ENCODE results near the gene RHOJ. TPM values are rescaled to one million over a fixed set of nuclear protein-coding genes. Genes with fewer than 3 reads are reported as not detected.

Gene RHOJ
- total and polyA plus RNA-seq, 2 donors (not counting 1 experiment from before 2014, with no cell fraction given), result not detected

GRCh38 chr14:63286071-63286470, 81.8 kb downstream of the RHOJ start:
- H3K27me3 Mint-ChIP-seq, result peaks cover 2% of the 10 kb centered on the region
- POLR2A ChIA-PET, result no interaction called here
- no peak overlapping the region for H3K4me2 ChIP-seq (replicated peaks; ENCODE audit: low read depth, low read length, poor library complexity, severe bottlenecking)
- no CpG with 5 or more reads among the region's 2 CpGs for WGBS (ENCODE audit: insufficient coverage)
- no peaks in the 10 kb centered on the region for H3K4me1 ChIP-seq (ENCODE audit: control insufficient read depth in 2 of 2, insufficient read depth in 2 of 2, low read length in 2 of 2)
- intact Hi-C loops (cut with micrococcal nuclease), result no loop called here
- no peak overlapping the region for H3K9ac ChIP-seq (ENCODE audit: low read length)
- H3K36me3 ChIP-seq (replicated peaks in 1 of 2; ENCODE audit: control extremely low read depth in 1 of 2, control insufficient read depth in 1 of 2, extremely low read depth in 1 of 2, insufficient read depth in 2 of 2, low read length in 1 of 2), result no peaks in the 10 kb centered on the region
- CTCF ChIA-PET, result no interaction called here
- no peaks in the 10 kb centered on the region for H3K9me3 ChIP-seq (ENCODE audit: control extremely low read depth in 1 of 3, control insufficient read depth in 2 of 3, insufficient read depth in 1 of 3, low read length in 2 of 3)
- H4K20me1 ChIP-seq (ENCODE audit: control insufficient read depth, insufficient read depth, low read length, poor library complexity, severe bottlenecking), result no peaks in the 10 kb centered on the region
- H3K4me3 ChIP-seq (ENCODE audit: control extremely low read depth in 1 of 5, extremely low read depth in 1 of 5, insufficient read depth in 1 of 5, low read depth in 2 of 5, low read length in 4 of 5), result no peak overlapping the region
- no peak overlapping the region for H3K27ac Mint-ChIP-seq
- H3K27me3 ChIP-seq (replicated peaks in 1 of 4; ENCODE audit: control extremely low read depth in 1 of 4, control insufficient read depth in 3 of 4, insufficient read depth in 4 of 4, low read length in 3 of 4), result peaks cover 0 to 15% (median 9%) of the 10 kb centered on the region in 4 experiments
- no peaks in the 10 kb centered on the region for H3K79me2 ChIP-seq (ENCODE audit: control insufficient read depth, insufficient read depth, low read length)
- no peak for TF ChIP-seq CTCF (IDR thresholded peaks at IDR 0.05)
- TF ChIP-seq EZH2 (IDR thresholded peaks at IDR 0.05; ENCODE audit: borderline replicate concordance, insufficient read depth, low read depth, low read length, poor library complexity, severe bottlenecking), result no peak
- no peaks in the 10 kb centered on the region for H3K4me1 Mint-ChIP-seq
- no peak overlapping the region for H2AFZ ChIP-seq (ENCODE audit: insufficient read depth, low read depth, low read length, poor library complexity, severe bottlenecking)
- no peak for ATAC-seq (ENCODE audit: low read depth)
- H3K4me3 Mint-ChIP-seq, result no peak overlapping the region
- H3K27ac ChIP-seq (ENCODE audit: low read length in 2 of 2), result no peak overlapping the region
- H3K9me3 Mint-ChIP-seq (ENCODE audit: insufficient read depth), result no peaks in the 10 kb centered on the region
- no peak for DNase-seq

- intact Hi-C loops (cut with micrococcal nuclease), result no loop called here
- H2AFZ ChIP-seq (ENCODE audit: insufficient read depth, low read depth, low read length, poor library complexity, severe bottlenecking), result no peak overlapping the region
- H3K4me2 ChIP-seq (replicated peaks; ENCODE audit: low read depth, low read length, poor library complexity, severe bottlenecking), result no peak overlapping the region
- no peaks in the 10 kb centered on the region for H3K9me3 Mint-ChIP-seq (ENCODE audit: insufficient read depth)
- 100% methylated on average over 4 of the region's 6 CpGs for WGBS (ENCODE audit: insufficient coverage)
- H3K4me1 ChIP-seq (ENCODE audit: control insufficient read depth in 2 of 2, insufficient read depth in 2 of 2, low read length in 2 of 2), result no peaks in the 10 kb centered on the region
- peaks cover 0 to 15% (median 9%) of the 10 kb centered on the region in 4 experiments for H3K27me3 ChIP-seq (replicated peaks in 1 of 4; ENCODE audit: control extremely low read depth in 1 of 4, control insufficient read depth in 3 of 4, insufficient read depth in 4 of 4, low read length in 3 of 4)
- H3K9me3 ChIP-seq (ENCODE audit: control extremely low read depth in 1 of 3, control insufficient read depth in 2 of 3, insufficient read depth in 1 of 3, low read length in 2 of 3), result no peaks in the 10 kb centered on the region
- H3K36me3 ChIP-seq (replicated peaks in 1 of 2; ENCODE audit: control extremely low read depth in 1 of 2, control insufficient read depth in 1 of 2, extremely low read depth in 1 of 2, insufficient read depth in 2 of 2, low read length in 1 of 2), result no peaks in the 10 kb centered on the region
- H3K4me1 Mint-ChIP-seq, result no peaks in the 10 kb centered on the region
- TF ChIP-seq CTCF (IDR thresholded peaks at IDR 0.05) (no peak), EZH2 (IDR thresholded peaks at IDR 0.05; ENCODE audit: borderline replicate concordance, insufficient read depth, low read depth, low read length, poor library complexity, severe bottlenecking) (no peak)
- ATAC-seq (ENCODE audit: low read depth) (no peak), DNase-seq (no peak)
- ChIA-PET CTCF (interaction anchor here (1.7 kb wide), 2 partner anchors 8 to 12 kb away, joined by 4 to 5 read pairs; no protein-coding TSS in a partner anchor), POLR2A (no interaction called here)
- H3K4me3 ChIP-seq (ENCODE audit: control extremely low read depth in 1 of 5, extremely low read depth in 1 of 5, insufficient read depth in 1 of 5, low read depth in 2 of 5, low read length in 4 of 5), result no peak overlapping the region
- no peaks in the 10 kb centered on the region for H3K79me2 ChIP-seq (ENCODE audit: control insufficient read depth, insufficient read depth, low read length)
- no peaks in the 10 kb centered on the region for H4K20me1 ChIP-seq (ENCODE audit: control insufficient read depth, insufficient read depth, low read length, poor library complexity, severe bottlenecking)
- no peak overlapping the region for H3K27ac ChIP-seq (ENCODE audit: low read length in 2 of 2)
- no peak overlapping the region for H3K4me3 Mint-ChIP-seq
- H3K27me3 Mint-ChIP-seq, result peaks cover 13% of the 10 kb centered on the region
- H3K9ac ChIP-seq (ENCODE audit: low read length), result no peak overlapping the region
- H3K27ac Mint-ChIP-seq, result no peak overlapping the region
These were observed 83.6 kb downstream of the RHOJ start for GRCh38 chr14:63287666-63288483.
